GM12891 (cell line): Measurements from ENCODE around the gene MOGAT2. TPM values are rescaled to one million over a fixed set of nuclear protein-coding genes. Genes with fewer than 3 reads are reported as not detected.
"Not testable (repeated sequence)": the region's sequence is repeated elsewhere in the genome, so short reads cannot be mapped to it uniquely, and the experiment has no call there.

ENCODE experiments used
- DNase-seq: peaks from one replicate; pipeline ENCODE4 v3.0.0; 2011; ENCODE audit warnings: low spot score; ENCODE audit not compliant: insufficient read length
- FAIRE-seq: peaks from 2 replicates; lab custom pipeline; 2011; peaks lifted over from hg19 to GRCh38; lab: Jason Lieb, UNC
- PAX5 ChIP-seq: IDR thresholded peaks from 2 replicates; pipeline ENCODE4 v1.6.1; 2011; ENCODE audit warnings: low read length, moderate library complexity, mild to moderate bottlenecking; ENCODE audit not compliant: insufficient read depth, severe bottlenecking
- POLR2A ChIP-seq: IDR thresholded peaks from 2 replicates; pipeline ENCODE4 v1.6.1; 2011; ENCODE audit warnings: low read depth, low read length, control low read depth
- POLR2AphosphoS5 ChIP-seq: IDR thresholded peaks from 2 replicates; pipeline ENCODE4 v1.6.1; 2011; ENCODE audit warnings: low read depth, low read length, control low read depth
- POU2F2 ChIP-seq: IDR thresholded peaks from 2 replicates; pipeline ENCODE4 v1.6.1; 2011; ENCODE audit warnings: low read depth, mild to moderate bottlenecking, control low read depth, low read length, moderate library complexity
- SPI1 ChIP-seq: IDR thresholded peaks from 2 replicates; pipeline ENCODE4 v1.6.1; 2011; ENCODE audit warnings: low read depth, low read length, control low read depth
- TAF1 ChIP-seq: IDR thresholded peaks from 2 replicates; pipeline ENCODE4 v1.6.1; 2011; ENCODE audit warnings: low read depth, low read length, control low read depth
- polyA plus RNA-seq: library from polyadenylated mRNA; unstranded; fragments of >200 nt; gene quantifications from one replicate; pipeline ENCODE4 v1.2.1, GENCODE V29; 2012; ENCODE audit warnings: low read depth, missing spikeins, inconsistent platforms; ENCODE audit not compliant: missing spikeins

Gene MOGAT2
- 0.31 TPM for polyA plus RNA-seq

DNA sequence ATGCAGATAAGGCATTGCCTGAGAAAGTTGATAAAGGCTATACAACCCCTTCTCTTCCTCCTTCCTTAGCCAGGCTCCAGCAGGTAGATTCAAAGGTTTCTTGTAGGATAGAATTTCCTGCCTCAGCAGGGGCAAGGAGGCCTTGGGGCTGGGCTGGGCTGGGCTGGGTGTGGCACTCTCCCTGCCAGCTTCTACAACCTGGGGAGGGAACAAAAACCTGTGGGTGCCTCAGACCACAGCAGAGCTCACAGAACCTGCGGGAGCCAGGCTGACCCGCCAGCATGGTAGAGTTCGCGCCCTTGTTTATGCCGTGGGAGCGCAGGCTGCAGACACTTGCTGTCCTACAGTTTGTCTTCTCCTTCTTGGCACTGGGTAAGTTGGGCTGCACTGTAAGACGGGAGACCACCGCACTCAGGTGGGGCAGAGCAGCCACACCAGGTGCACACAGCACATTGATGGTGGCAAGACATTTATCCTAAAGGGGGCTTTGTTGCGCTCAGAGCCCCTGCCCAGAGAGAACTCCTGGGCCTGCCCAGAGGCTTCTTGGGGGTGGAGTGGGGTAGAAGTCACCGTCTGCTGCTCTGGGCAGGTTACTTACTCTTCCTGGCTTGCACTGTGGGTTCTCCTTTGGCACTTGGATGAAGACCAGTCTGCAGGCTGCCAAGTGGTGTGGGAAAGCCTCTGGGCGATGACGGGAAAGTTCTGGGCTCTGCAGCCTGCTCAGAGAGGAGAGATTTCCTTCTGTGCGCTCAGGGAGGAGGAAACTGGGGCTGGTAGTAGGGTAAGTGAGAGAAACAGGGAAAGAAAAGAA lies at the start of gene MOGAT2:
Gene MOGAT2, plus strand, starts transcription at position 231 of the 811 bp plus-strand sequence. Its CDS starts 51 bp downstream, at position 282.
- FAIRE-seq (no peak), DNase-seq (no peak)
- no peak for TF ChIP-seq POU2F2
- no peak for TF ChIP-seq TAF1
- TF ChIP-seq POLR2AphosphoS5: no peak
- TF ChIP-seq POLR2A: no peak
- no peak for TF ChIP-seq PAX5
- no peak for TF ChIP-seq SPI1

GRCh38 chr11:75668451-75669297 lies 49.0 kb upstream of the MOGAT2 start, which contains the start of gene MAP6:
TSS of gene MAP6 (minus strand) at chr11:75669038. CDS start at chr11:75668369, 669 bp downstream.
- DNase-seq: peak; percentile 48
- TF ChIP-seq PAX5: no peak
- no peak for TF ChIP-seq POLR2A
- no peak for TF ChIP-seq TAF1
- TF ChIP-seq POLR2AphosphoS5: no peak
- TF ChIP-seq POU2F2: no peak
- no peak for TF ChIP-seq SPI1
- FAIRE-seq: no peak

GRCh38 chr11:75673977-75674582 lies 43.6 kb upstream of the MOGAT2 start:
- FAIRE-seq: no peak
- TF ChIP-seq TAF1: no peak
- TF ChIP-seq POU2F2: no peak
- TF ChIP-seq POLR2A: no peak
- TF ChIP-seq PAX5: no peak
- no peak for TF ChIP-seq POLR2AphosphoS5
- TF ChIP-seq SPI1: no peak
- DNase-seq: no peak

GRCh38 chr11:75677275-75677674 lies 40.4 kb upstream of the MOGAT2 start:
- no peak for DNase-seq
- FAIRE-seq: peak; percentile 45
- no peak for TF ChIP-seq SPI1

- FAIRE-seq (no peak), DNase-seq (no peak)
- TF ChIP-seq TAF1 (no peak), SPI1 (no peak), POU2F2 (no peak), PAX5 (no peak), POLR2A (no peak), POLR2AphosphoS5 (no peak)
These were observed 39.7 kb upstream of the MOGAT2 start for GRCh38 chr11:75677909-75678308.

GRCh38 chr11:75678620-75679259 lies 38.9 kb upstream of the MOGAT2 start:
- DNase-seq (no peak), FAIRE-seq (no peak)
- TF ChIP-seq PAX5 (no peak), SPI1 (no peak), POLR2AphosphoS5 (no peak), POLR2A (no peak), TAF1 (no peak), POU2F2 (no peak)

DNA sequence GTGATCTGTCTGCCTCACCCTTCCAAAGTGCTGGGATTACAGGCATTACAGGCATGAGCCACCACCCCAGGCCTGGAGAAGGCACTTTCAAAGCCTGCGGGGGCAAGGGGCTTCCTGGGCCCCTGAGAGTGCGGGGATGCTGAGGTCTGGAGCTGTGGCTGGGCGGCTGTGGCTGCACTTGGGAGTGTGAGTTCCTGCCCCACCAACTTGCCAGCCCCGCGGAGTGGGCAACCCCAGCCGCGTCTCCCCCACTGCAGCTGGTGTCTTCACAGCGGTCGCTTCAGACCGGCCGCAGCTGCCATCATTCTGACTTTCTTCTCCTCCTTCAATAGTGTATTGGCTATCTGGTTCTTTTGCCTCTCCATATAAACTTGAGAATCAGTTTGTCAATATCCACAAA lies 38.1 kb upstream of the MOGAT2 start:
- DNase-seq (no peak), FAIRE-seq (no peak)
- TF ChIP-seq POLR2AphosphoS5: no peak
- no peak for TF ChIP-seq TAF1
- TF ChIP-seq SPI1: no peak
- no peak for TF ChIP-seq PAX5
- TF ChIP-seq POU2F2: no peak
- TF ChIP-seq POLR2A: no peak

DNA sequence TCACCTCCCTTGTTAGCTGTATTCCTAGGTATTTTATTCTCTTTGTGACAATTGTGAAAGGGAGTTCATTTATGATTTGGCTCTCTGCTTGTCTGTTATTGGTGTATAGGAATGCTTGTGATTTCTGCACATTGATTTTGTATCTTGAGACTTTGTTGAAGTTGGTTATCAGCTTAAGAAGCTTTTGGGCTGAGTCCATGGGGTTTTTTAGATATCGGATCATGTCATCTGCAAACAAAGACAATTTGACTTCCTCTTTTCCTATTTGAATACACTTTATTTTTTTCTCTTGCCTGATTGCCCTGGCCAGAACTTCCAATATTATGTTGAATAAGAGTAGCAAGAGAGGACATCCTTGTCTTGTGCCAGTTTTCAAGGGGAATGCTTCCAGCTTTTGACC lies 33.8 kb upstream of the MOGAT2 start:
- peak; percentile 38; the same call in 1 of the 2 replicates for TF ChIP-seq SPI1
- not testable (repeated sequence) for DNase-seq, FAIRE-seq

GRCh38 chr11:75689863-75690609 lies 27.6 kb upstream of the MOGAT2 start:
- 0 out of 2 replicates have a peak, but pooled peaks have one; percentile 39 for TF ChIP-seq POU2F2
- TF ChIP-seq POLR2AphosphoS5: no peak
- TF ChIP-seq SPI1: peak; percentile 58; the same call in 1 of the 2 replicates
- TF ChIP-seq PAX5: peak; percentile 23
- TF ChIP-seq POLR2A: no peak
- FAIRE-seq: peak; percentile 94
- no peak for DNase-seq
